ENCODE results near the gene GLB1L. TPM values are rescaled to one million over a fixed set of nuclear protein-coding genes. Genes with fewer than 3 reads are reported as not detected.

The GLB1L gene
- total RNA-seq, 1 donor from 2014 or later: 7.2 TPM

GRCh38 chr2:219252084-219252483, 6.8 kb upstream of the GLB1L start:
- Histone ChIP-seq H3K4me1 (peaks cover 7% of the 10 kb centered on the region), H3K9me3 (ENCODE audit: low read depth) (no peaks in the 10 kb centered on the region), H3K9ac (no peak overlapping the region), H3K27me3 (peaks cover 62% of the 10 kb centered on the region), H3K36me3 (no peaks in the 10 kb centered on the region), H3K79me2 (ENCODE audit: low read depth) (no peaks in the 10 kb centered on the region), H3F3A (ENCODE audit: low read depth) (peaks cover 3% of the 10 kb centered on the region), H3K27ac (no peak overlapping the region), H3K4me3 (no peak overlapping the region), H4K20me1 (ENCODE audit: low read depth) (peaks cover 12% of the 10 kb centered on the region), H3K4me2 (no peak overlapping the region), H2AFZ (replicated peaks) (no peak overlapping the region)
- DNase-seq (ENCODE audit: low spot score): no peak
- Mint-ChIP-seq H3K4me3 (no peak overlapping the region), H3K9me3 (no peaks in the 10 kb centered on the region), H3K4me1 (peaks cover 13% of the 10 kb centered on the region), H3K27ac (no peak overlapping the region), H3K36me3 (no peaks in the 10 kb centered on the region), H3K27me3 (ENCODE audit: insufficient read depth, low read depth) (peaks cover 56% of the 10 kb centered on the region)
- TF ChIP-seq EZH2 (IDR thresholded peaks at IDR 0.05) (no peak), EZH2phosphoT487 (IDR thresholded peaks at IDR 0.05) (no peak), CTCF (IDR thresholded peaks at IDR 0.05) (no peak)

- H3K4me1 Mint-ChIP-seq: peaks cover 13% of the 10 kb centered on the region
- no peak for DNase-seq (ENCODE audit: low spot score)
- peaks cover 55% of the 10 kb centered on the region for H3K27me3 Mint-ChIP-seq (ENCODE audit: insufficient read depth, low read depth)
- Histone ChIP-seq H4K20me1 (ENCODE audit: low read depth) (peaks cover 12% of the 10 kb centered on the region), H3K79me2 (ENCODE audit: low read depth) (no peaks in the 10 kb centered on the region), H2AFZ (replicated peaks) (no peak overlapping the region), H3K27ac (no peak overlapping the region), H3K4me3 (no peak overlapping the region), H3K9ac (no peak overlapping the region), H3K27me3 (peaks cover 58% of the 10 kb centered on the region), H3K9me3 (ENCODE audit: low read depth) (no peaks in the 10 kb centered on the region), H3K36me3 (no peaks in the 10 kb centered on the region), H3K4me2 (no peak overlapping the region), H3K4me1 (peaks cover 7% of the 10 kb centered on the region), H3F3A (ENCODE audit: low read depth) (peaks cover 3% of the 10 kb centered on the region)
- H3K9me3 Mint-ChIP-seq: no peaks in the 10 kb centered on the region
- peaks cover 2% of the 10 kb centered on the region for H3K36me3 Mint-ChIP-seq
- H3K4me3 Mint-ChIP-seq: no peak overlapping the region
- TF ChIP-seq CTCF (IDR thresholded peaks at IDR 0.05) (no peak), EZH2phosphoT487 (IDR thresholded peaks at IDR 0.05) (no peak), EZH2 (IDR thresholded peaks at IDR 0.05) (no peak)
- H3K27ac Mint-ChIP-seq: no peak overlapping the region
Measured at GRCh38 chr2:219251656-219252055, 6.4 kb upstream of the GLB1L start.

GRCh38 chr2:219250049-219250781, 5.0 kb upstream of the GLB1L start:
- no peak overlapping the region for H3K4me3 Mint-ChIP-seq
- H3K4me1 Mint-ChIP-seq: peaks cover 20% of the 10 kb centered on the region
- no peak overlapping the region for H3K27ac ChIP-seq
- H3K4me1 ChIP-seq: peaks cover 7% of the 10 kb centered on the region
- H4K20me1 ChIP-seq (ENCODE audit: low read depth): peaks cover 12% of the 10 kb centered on the region
- no peak overlapping the region for H3K4me3 ChIP-seq
- peaks cover 44% of the 10 kb centered on the region for H3K27me3 ChIP-seq
- H3K27ac Mint-ChIP-seq: no peak overlapping the region
- H2AFZ ChIP-seq (replicated peaks): no peak overlapping the region
- H3K9me3 ChIP-seq (ENCODE audit: low read depth): no peaks in the 10 kb centered on the region
- peaks cover 2% of the 10 kb centered on the region for H3K36me3 Mint-ChIP-seq
- no peak overlapping the region for H3K9ac ChIP-seq
- H3K79me2 ChIP-seq (ENCODE audit: low read depth): peaks cover 11% of the 10 kb centered on the region
- H3K27me3 Mint-ChIP-seq (ENCODE audit: insufficient read depth, low read depth): peaks cover 43% of the 10 kb centered on the region
- H3F3A ChIP-seq (ENCODE audit: low read depth): peaks cover 3% of the 10 kb centered on the region
- no peaks in the 10 kb centered on the region for H3K9me3 Mint-ChIP-seq
- TF ChIP-seq EZH2 (IDR thresholded peaks at IDR 0.05): no peak
- no peak for TF ChIP-seq EZH2phosphoT487 (IDR thresholded peaks at IDR 0.05)
- TF ChIP-seq CTCF (IDR thresholded peaks at IDR 0.05): no peak
- no peak for DNase-seq (ENCODE audit: low spot score)
- H3K4me2 ChIP-seq: no peak overlapping the region
- H3K36me3 ChIP-seq: no peaks in the 10 kb centered on the region
